Fibroblast of gingiva (primary cell): ENCODE measurements around the gene C1orf122.

ENCODE experiments used
- DNase-seq: peaks from one replicate; pipeline ENCODE4 v3.0.0-alpha.2; 2011; ENCODE audit warnings: low read depth

C1orf122 gene

DNA sequence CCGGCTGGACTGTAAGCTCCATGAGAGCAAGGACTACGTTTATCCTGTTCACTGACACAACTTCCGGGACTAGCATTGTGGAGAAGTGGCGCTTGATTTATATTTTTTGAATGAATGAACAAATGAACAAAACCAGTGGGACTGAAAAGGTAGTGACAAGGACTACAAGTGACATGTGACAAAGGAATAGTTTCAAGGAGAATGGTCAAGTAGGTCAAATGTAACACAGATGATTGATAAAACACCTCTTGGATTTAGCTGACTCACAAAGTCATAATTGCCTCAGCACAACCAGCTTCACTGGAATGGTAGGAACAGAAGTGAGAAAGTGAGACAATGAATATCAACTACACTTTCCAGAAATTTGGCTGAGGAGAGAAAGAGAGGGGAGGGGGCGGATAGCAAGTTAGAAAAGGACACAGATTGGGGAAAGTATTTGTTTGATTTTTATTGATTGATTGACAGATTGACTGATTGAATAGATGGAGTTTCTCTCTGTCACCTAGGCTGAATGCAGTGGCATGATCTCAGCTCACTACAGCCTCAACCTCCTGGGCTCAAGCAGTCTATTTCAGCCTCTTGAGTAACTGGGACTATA lies 37.6 kb downstream of the C1orf122 start:
- no peak for DNase-seq

DNA sequence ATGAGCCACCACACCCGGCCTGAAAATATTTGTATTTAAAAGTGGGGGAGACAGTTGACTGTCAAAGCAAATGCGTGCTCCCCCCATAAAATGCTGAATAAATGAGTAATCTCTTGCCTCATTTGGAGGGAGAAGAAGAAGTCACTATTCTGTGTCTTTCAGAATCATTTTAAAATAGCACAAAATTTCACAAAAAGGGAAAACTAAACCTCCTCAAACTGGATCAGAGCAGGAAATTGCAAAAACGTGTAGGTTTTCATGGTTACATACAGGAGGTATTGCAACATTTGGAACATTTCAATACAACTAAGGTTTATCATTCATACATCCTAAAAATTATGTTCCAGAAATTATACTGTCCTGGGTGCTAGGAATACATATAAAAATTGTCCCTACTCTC lies 38.2 kb downstream of the C1orf122 start:
- DNase-seq, result peak; percentile 41

DNA sequence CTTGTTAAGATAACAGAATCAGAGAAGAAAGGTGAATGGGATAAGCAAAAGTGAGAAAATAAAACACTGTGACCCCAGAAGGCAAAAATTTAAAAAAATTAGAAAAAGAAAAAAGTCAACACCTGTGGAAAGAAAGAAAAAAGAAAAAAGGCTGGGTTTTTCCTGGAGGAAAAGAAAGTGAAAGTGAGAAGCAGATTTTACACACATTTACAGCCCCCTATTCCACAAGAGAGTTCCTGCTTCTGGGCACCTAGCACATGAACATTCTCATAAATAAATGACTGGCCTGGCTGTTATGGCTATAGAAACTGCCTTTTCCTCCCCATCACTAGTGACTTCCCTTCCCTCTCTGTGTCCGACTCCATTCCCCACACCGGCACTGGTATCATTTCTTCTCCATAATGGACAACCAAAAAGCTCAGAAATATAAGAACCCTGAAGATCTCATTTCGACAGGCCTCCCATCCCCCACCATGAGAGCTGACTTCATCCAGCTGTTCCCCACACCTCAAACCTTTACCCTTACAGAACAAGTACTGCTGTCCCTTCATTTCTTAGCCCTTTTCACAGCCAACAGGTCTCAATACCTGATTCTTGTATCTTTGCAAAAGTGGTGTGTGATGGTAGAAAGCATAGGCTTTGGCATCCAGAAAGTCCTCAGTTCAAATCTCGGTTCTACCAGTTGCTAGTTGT lies 39.2 kb downstream of the C1orf122 start:
- no peak for DNase-seq

DNA sequence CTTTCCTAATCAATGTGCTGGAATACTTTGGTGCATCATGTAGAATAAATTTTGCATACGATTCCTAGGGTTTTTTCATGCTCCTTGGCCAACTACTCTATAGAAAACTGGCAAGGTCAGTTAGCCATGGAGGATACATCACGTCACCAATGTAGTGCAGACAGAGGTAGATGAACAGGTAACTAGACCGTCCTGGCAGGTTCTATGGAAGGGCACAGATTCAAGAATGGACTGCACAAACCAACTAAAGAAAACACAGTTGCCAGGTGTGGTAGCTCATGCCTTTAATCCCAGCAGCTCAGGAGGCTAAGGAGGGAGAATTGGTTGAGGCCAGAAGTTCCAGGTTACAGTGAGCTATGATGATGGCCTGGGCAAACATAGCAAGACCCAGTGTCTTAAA lies 41.9 kb downstream of the C1orf122 start:
- DNase-seq, result no peak

DNA sequence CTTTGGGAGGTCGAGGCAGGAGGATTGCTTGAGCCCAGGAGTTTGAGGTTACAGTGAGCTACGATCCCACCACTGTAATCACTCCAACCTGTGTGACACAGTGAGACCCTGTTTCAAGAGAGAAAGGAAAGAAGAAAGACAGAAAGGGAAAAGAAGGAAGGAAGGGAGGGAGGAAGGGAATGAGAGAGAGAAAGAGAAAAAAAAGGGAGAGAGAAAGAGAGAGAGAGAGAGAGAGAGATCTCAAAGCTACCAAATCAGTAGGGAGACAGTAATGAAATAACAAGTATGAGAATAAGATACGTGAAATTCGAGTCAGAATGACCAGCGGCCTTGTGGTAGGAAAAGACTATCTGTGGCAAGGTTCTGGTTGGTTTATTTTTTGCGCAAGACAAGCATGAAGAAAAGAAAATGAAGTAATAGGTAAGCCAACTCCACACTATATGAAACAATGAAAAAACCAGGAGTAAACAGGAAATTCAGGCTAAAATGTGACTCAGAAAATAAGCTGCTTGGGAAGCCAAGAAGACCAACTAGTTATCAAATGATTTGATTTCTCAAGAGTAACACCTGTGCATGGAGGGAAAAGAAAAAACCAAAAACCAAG lies 42.9 kb downstream of the C1orf122 start:
- peak; percentile 67 for DNase-seq

DNA sequence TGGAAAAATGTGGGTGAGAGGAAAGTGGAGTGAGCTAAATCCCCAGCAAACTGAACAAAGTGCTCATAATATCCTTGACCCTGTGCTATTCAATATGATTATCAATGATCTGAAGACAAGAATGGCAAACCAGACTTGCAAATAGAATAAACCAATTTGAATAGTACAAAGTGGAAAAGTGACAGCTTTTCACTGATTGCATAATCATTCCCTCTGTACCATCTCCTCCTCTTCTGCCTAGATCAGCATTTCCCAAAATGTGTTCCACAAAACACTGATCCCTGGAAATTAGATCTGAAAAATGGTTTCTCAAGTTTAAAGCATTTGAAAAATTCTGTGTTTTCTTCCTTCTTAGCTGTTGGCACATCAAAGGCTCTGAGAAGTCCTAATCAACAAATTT lies 43.7 kb downstream of the C1orf122 start:
- no peak for DNase-seq

DNA sequence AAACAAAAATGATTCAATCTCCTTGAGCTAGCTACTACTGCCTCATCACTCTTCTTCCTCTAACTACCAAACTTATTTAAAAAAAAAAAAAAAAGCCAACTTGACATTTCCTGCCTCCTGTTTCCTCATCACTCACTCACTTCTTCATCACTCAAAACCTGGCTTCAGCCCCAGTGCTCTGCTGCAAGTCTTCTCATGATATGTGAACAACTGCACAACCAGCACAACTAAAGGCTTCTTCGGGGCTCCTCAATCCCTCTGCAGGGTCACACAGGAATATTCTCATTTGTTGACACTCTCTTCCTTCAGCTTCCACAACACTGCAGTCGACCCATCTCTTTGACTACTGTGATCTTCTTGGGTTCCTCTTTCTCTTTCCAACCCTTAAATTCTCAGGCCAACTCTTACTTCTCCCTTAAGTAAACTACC lies 44.2 kb downstream of the C1orf122 start:
- peak; percentile 26 for DNase-seq

DNA sequence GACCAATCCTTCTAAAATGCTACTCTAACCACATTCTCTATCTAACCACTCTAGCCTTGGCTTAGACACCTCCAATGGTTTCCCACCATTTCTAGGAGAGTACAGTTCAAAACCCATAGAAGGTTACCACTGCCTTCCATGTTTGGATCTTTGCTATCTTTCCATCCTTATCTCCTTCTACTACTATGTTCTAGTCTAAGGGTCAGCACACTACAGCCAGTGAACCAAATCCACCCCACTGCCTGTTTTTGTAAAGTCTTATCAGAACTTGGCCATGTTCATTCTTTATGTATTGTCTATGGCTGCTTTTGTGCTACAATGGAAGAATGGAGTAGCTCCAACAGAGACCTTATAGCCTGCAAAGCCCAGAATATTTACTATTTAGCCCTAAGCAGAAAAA lies 45.6 kb downstream of the C1orf122 start:
- DNase-seq, result no peak

DNA sequence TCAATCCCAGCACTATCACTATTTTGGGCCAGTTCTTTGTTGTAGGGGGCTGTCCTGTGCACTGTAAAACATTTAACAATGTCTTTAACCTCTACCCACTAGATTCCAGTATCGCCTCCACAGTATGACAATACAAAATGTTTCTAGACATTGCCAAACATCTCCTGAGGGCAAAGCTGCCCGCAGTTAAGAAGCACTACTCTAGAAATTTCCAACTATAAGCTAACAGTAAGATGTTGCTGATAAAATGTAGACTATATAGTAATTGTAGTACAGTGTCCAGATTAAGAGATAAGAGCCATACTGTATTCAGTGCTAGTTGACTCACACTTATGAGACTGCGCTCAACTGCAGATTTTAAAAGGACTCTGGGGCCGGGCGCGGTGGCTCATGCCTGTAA lies 46.8 kb downstream of the C1orf122 start:
- no peak for DNase-seq
